PC-3 (cell line): ENCODE measurements around the gene REELD1. TPM values are rescaled to one million over a fixed set of nuclear protein-coding genes. Genes with fewer than 3 reads are reported as not detected.

Source experiments
- ATAC-seq: fragments of 200-7000 bp; cut with Tn5 transposase; 2 replicates; pipeline ENCODE4 v1.9.1; 2020; ENCODE audit warnings: mild to moderate bottlenecking, moderate library complexity
- BruUV-seq: library from RNA; stranded (reverse); fragments of 400-500 nt; replicated peaks from 2 replicates; lab custom pipeline; 2021; lab: Mats Ljungman, UMichigan
- CTCF ChIA-PET: fragments of 300-600 bp; sonication (Branson Sonifier 250); formaldehyde crosslinking; loops from one replicate; lab custom pipeline; 2022; ENCODE audit warnings: antibody characterized with exemption; lab: Charles Lee
- POLR2A ChIA-PET: fragments of 300-600 bp; sonication (Branson Sonifier 250); formaldehyde crosslinking; loops from one replicate; lab custom pipeline; 2022; ENCODE audit warnings: antibody characterized with exemption; ENCODE audit not compliant: unreplicated experiment; lab: Charles Lee
- DNase-seq: peaks from one replicate; pipeline ENCODE4 v3.0.0-alpha.2; 2015
- H2AFZ ChIP-seq: fragments of 300-600 bp; sonication (generic); 2 replicates; pipeline ENCODE4 v1.6.0; 2016; ENCODE audit warnings: antibody characterized with exemption, low read length
- H3F3A ChIP-seq: fragments of 300-600 bp; sonication (generic); one replicate; pipeline ENCODE4 v1.6.0; 2017; ENCODE audit warnings: antibody characterized with exemption, low read length, control low read depth, mild to moderate bottlenecking; ENCODE audit not compliant: unreplicated experiment
- H3K27ac ChIP-seq: fragments of 300-600 bp; sonication (generic); 2 replicates; pipeline ENCODE4 v1.5.1; 2016; ENCODE audit warnings: mild to moderate bottlenecking, low read length
- H3K27me3 ChIP-seq: fragments of 300-600 bp; sonication (generic); 2 replicates; pipeline ENCODE4 v1.6.1; 2016; ENCODE audit warnings: low read length, mixed read lengths
- H3K36me3 ChIP-seq: fragments of 300-600 bp; sonication (generic); 2 replicates; pipeline ENCODE4 v1.6.1; 2016; ENCODE audit warnings: low read depth, mixed run types, low read length, mixed read lengths
- H3K4me1 ChIP-seq: fragments of 300-600 bp; sonication (generic); 2 replicates; pipeline ENCODE4 v1.5.1; 2016; ENCODE audit warnings: low read length; ENCODE audit not compliant: insufficient read depth
- H3K4me2 ChIP-seq: fragments of 300-600 bp; sonication (generic); 2 replicates; pipeline ENCODE4 v1.6.0; 2016; ENCODE audit warnings: low read length
- H3K4me3 ChIP-seq: fragments of 300-600 bp; sonication (generic); 2 replicates; pipeline ENCODE4 v1.5.1; 2016; ENCODE audit warnings: mild to moderate bottlenecking, low read length, mixed read lengths
- H3K79me2 ChIP-seq: fragments of 300-600 bp; sonication (generic); 2 replicates; pipeline ENCODE4 v1.6.1; 2017; ENCODE audit warnings: low read length, mixed read lengths
- H3K9ac ChIP-seq: fragments of 300-600 bp; sonication (generic); 2 replicates; pipeline ENCODE4 v1.6.0; 2016; ENCODE audit warnings: mild to moderate bottlenecking, low read length
- H3K9me2 ChIP-seq: fragments of 300-600 bp; sonication (generic); replicated peaks from 2 replicates; pipeline ENCODE4 v1.6.1; 2016; ENCODE audit warnings: mixed run types, low read length, mixed read lengths
- H3K9me3 ChIP-seq: fragments of 300-600 bp; sonication (generic); 2 replicates; pipeline ENCODE4 v1.6.1; 2016; ENCODE audit warnings: low read length, mixed read lengths
- H4K20me1 ChIP-seq: fragments of 300-600 bp; sonication (generic); 2 replicates; pipeline ENCODE4 v1.6.1; 2016; ENCODE audit warnings: low read length, mixed read lengths
- CTCF ChIP-seq: fragments of 300-600 bp; sonication (generic); conservative IDR thresholded peaks from 2 replicates; pipeline ENCODE4 v1.5.1; 2017; ENCODE audit warnings: antibody characterized with exemption, low read depth, mild to moderate bottlenecking, low read length
- EZH2 ChIP-seq: fragments of 300-600 bp; sonication (generic); IDR thresholded peaks from one replicate; pipeline ENCODE4 v1.6.1; 2017; ENCODE audit warnings: antibody characterized with exemption, mild to moderate bottlenecking, low read length; ENCODE audit not compliant: unreplicated experiment
- EZH2phosphoT487 ChIP-seq: fragments of 300-600 bp; sonication (generic); IDR thresholded peaks from 2 replicates; pipeline ENCODE4 v1.6.1; 2018; ENCODE audit warnings: mild to moderate bottlenecking, antibody characterized with exemption, low read length, borderline replicate concordance
- intact Hi-C: fragments of 100-400 bp; cut with micrococcal nuclease; formaldehyde crosslinking; loops from 2 replicates; pipeline ENCODE4 v1.9.0; 2023
- total RNA-seq: library from RNA; depleted of rRNA; stranded (reverse); fragments of >200 nt; gene quantifications from 2 replicates; pipeline ENCODE4 v1.2.3, GENCODE V29; 2014

REELD1 gene
- total RNA-seq, 1 experiment from 2014 or later: not detected

DNA sequence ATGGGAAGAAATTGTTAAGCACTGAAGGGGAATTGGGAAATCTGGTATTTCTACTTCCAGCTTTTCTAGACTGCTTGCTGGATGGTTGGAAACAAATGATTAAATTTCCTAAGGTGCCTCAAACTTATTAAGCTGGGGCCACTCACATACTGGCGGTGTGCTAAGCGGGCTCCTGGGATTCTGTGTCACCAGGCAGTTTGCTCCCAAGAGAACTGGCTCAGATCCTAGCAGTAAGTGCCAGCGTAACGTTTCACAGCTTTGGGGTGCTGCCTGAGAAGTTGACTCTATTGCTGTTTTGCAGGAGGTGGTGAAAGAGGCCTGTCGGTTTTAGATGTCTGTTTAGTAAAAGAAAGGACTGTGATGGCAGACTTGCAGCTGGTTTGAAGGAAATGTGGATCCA, 6.9 kb upstream of the REELD1 start:
- no peak for DNase-seq
- no TSS peak for BruUV-seq
- H3K9me2 ChIP-seq: no peaks in the 10 kb centered on the region
- ChIA-PET CTCF (no interaction called here), POLR2A (no interaction called here)
- H3K9ac ChIP-seq: no peak overlapping the region
- H3K36me3 ChIP-seq: no peaks in the 10 kb centered on the region
- no peaks in the 10 kb centered on the region for H4K20me1 ChIP-seq
- peaks cover 6% of the 10 kb centered on the region; the same call in 1 of the 2 replicates for H3K27me3 ChIP-seq
- H3K27ac ChIP-seq: no peak overlapping the region
- no peaks in the 10 kb centered on the region for H3K9me3 ChIP-seq
- H3F3A ChIP-seq: no peaks in the 10 kb centered on the region
- ATAC-seq: no peak
- H3K4me1 ChIP-seq: no peaks in the 10 kb centered on the region
- H3K4me3 ChIP-seq: no peak overlapping the region
- intact Hi-C loops: no loop called here
- H3K79me2 ChIP-seq: no peaks in the 10 kb centered on the region
- no peak overlapping the region for H3K4me2 ChIP-seq
- H2AFZ ChIP-seq: no peak overlapping the region
- TF ChIP-seq CTCF (no peak), EZH2phosphoT487 (no peak), EZH2 (no peak)

GRCh38 chr4:146210890-146211289, 3.4 kb upstream of the REELD1 start:
- no peaks in the 10 kb centered on the region for H4K20me1 ChIP-seq
- no peaks in the 10 kb centered on the region for H3K79me2 ChIP-seq
- BruUV-seq: no TSS peak
- H3K27me3 ChIP-seq: peaks cover 6% of the 10 kb centered on the region; the same call in 1 of the 2 replicates
- H3K4me2 ChIP-seq: no peak overlapping the region
- H3K27ac ChIP-seq: no peak overlapping the region
- H3F3A ChIP-seq: no peaks in the 10 kb centered on the region
- H2AFZ ChIP-seq: no peak overlapping the region
- intact Hi-C loops: no loop called here
- no peak overlapping the region for H3K9ac ChIP-seq
- H3K4me3 ChIP-seq: no peak overlapping the region
- ChIA-PET POLR2A (no interaction called here), CTCF (no interaction called here)
- DNase-seq: no peak
- H3K9me3 ChIP-seq: no peaks in the 10 kb centered on the region
- no peak for ATAC-seq
- H3K36me3 ChIP-seq: no peaks in the 10 kb centered on the region
- H3K9me2 ChIP-seq: no peaks in the 10 kb centered on the region
- H3K4me1 ChIP-seq: peaks cover 3% of the 10 kb centered on the region; the same call in 1 of the 2 replicates
- TF ChIP-seq EZH2: no peak
- no peak for TF ChIP-seq CTCF
- no peak for TF ChIP-seq EZH2phosphoT487

DNA sequence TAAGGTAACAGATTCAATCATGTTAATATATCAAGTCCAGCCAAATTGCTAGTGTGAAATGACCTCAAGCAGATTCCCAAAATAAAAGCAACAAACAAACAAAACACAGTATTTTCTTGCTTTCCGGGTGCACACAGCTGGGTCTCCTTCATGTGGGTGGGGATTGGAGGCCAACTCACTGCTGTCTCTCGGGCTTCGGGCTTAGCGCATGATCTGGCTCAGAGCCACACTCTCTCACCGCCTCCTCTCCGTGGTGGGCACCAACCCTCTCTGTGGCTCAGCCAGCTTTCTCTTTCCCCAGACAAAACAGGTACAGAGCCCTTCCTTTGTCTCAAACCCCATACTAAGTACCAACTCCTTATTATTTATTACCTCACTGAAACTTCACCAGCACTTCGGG, 2.9 kb upstream of the REELD1 start:
- no peak for DNase-seq
- CTCF ChIA-PET: no interaction called here

More for the DNA sequence above, 2.9 kb upstream of the REELD1 start:
- Histone ChIP-seq H3K79me2 (no peaks in the 10 kb centered on the region), H3K9me2 (no peaks in the 10 kb centered on the region), H3K9me3 (no peaks in the 10 kb centered on the region), H3K4me2 (no peak overlapping the region), H3F3A (no peaks in the 10 kb centered on the region), H3K27ac (no peak overlapping the region), H2AFZ (no peak overlapping the region), H3K4me1 (peaks cover 3% of the 10 kb centered on the region; the same call in 1 of the 2 replicates), H4K20me1 (no peaks in the 10 kb centered on the region), H3K27me3 (peaks cover 6% of the 10 kb centered on the region; the same call in 1 of the 2 replicates), H3K4me3 (no peak overlapping the region), H3K36me3 (no peaks in the 10 kb centered on the region), H3K9ac (no peak overlapping the region)
- intact Hi-C loops: no loop called here
- no TSS peak for BruUV-seq
- TF ChIP-seq EZH2 (no peak), CTCF (no peak), EZH2phosphoT487 (no peak)
- no peak for ATAC-seq
- POLR2A ChIA-PET: no interaction called here
